AG09319 (cell line): ENCODE measurements around the gene INKA1.
"Not testable (repeated sequence)": the region's sequence is repeated elsewhere in the genome, so short reads cannot be mapped to it uniquely, and the experiment has no call there.

Source experiments
- DNase-seq: peaks from one replicate; pipeline ENCODE4 v3.0.0-alpha.2; 2010; ENCODE audit warnings: low read depth; ENCODE audit errors: extremely low read depth
- CTCF ChIP-seq: IDR thresholded peaks from 2 replicates; pipeline ENCODE4 v1.5.1; 2011; ENCODE audit warnings: low read depth, mild to moderate bottlenecking, inconsistent platforms, low read length, moderate library complexity

Gene INKA1

GRCh38 chr3:49780080-49780974 lies 22.7 kb upstream of the INKA1 start:
- TF ChIP-seq CTCF, result no peak
- no peak for DNase-seq

- not testable (repeated sequence) for DNase-seq
These were observed 22.1 kb upstream of the INKA1 start for GRCh38 chr3:49780975-49781365.

- no peak for DNase-seq
- no peak for TF ChIP-seq CTCF
These were observed 21.5 kb upstream of the INKA1 start for GRCh38 chr3:49781415-49782199.

GRCh38 chr3:49782277-49782676 lies 20.8 kb upstream of the INKA1 start:
- not testable (repeated sequence) for DNase-seq

- TF ChIP-seq CTCF, result no peak
- DNase-seq, result no peak
These were observed 17.3 kb upstream of the INKA1 start for GRCh38 chr3:49785565-49786356.

GRCh38 chr3:49786357-49787181 lies 16.5 kb upstream of the INKA1 start, which contains the start of gene IP6K1:
Gene IP6K1 (minus strand): TSS chr3:49786542. CDS start chr3:49748040, 38,502 bp downstream.
- no peak for TF ChIP-seq CTCF
- DNase-seq, result peak; percentile 100

GRCh38 chr3:49787182-49787464 lies 15.9 kb upstream of the INKA1 start:
- DNase-seq, result no peak
- TF ChIP-seq CTCF, result no peak
